GM19452 (cell line): ENCODE data around the gene NMB.

Source experiments
- ATAC-seq: cut with Tn5 transposase; IDR thresholded peaks from one replicate; pipeline ENCODE4 v1.9.1; 2021; ENCODE audit not compliant: unreplicated experiment

NMB gene

GRCh38 chr15:84620626-84621025, 37.4 kb downstream of the NMB start:
- ATAC-seq = no peak

- ATAC-seq = no peak
These were observed 41.8 kb downstream of the NMB start for GRCh38 chr15:84616235-84616634.

GRCh38 chr15:84611631-84612030, 46.4 kb downstream of the NMB start:
- no peak for ATAC-seq

GRCh38 chr15:84609818-84610525, 48.0 kb downstream of the NMB start:
- ATAC-seq = no peak

GRCh38 chr15:84608707-84609284, 49.2 kb downstream of the NMB start:
- no peak for ATAC-seq

GRCh38 chr15:84606653-84607120, 51.3 kb downstream of the NMB start:
- ATAC-seq = no peak

GRCh38 chr15:84605554-84605882, 52.5 kb downstream of the NMB start:
- no peak for ATAC-seq
